T-helper 1 cell (primary cell): ENCODE results near the gene ZNF503.
A peak's percentile ranks its signal among the peaks of the same experiment; 100 is the strongest.

Experiments used
- DNase-seq, 5 donors: peaks; one replicate each; pipeline ENCODE4 v3.0.0-alpha.2; 2012 to 2020

ZNF503 gene

GRCh38 chr10:75406462-75407223 lies 5.1 kb upstream of the ZNF503 start:
- no peak for DNase-seq

GRCh38 chr10:75405598-75406461 lies 4.3 kb upstream of the ZNF503 start:
- no peak for DNase-seq

- DNase-seq = no peak
Observed at GRCh38 chr10:75404815-75405597, 3.4 kb upstream of the ZNF503 start.

GRCh38 chr10:75403939-75404814 lies 2.6 kb upstream of the ZNF503 start:
- no peak for DNase-seq

- DNase-seq = no peak
Observed at GRCh38 chr10:75403144-75403938, 1.8 kb upstream of the ZNF503 start.

- DNase-seq = no peak
Observed at GRCh38 chr10:75402486-75403143, 1.1 kb upstream of the ZNF503 start.

GRCh38 chr10:75400771-75401568 lies 594 bp downstream of the ZNF503 start:
- no peak for DNase-seq

GRCh38 chr10:75400163-75400770 lies 1.3 kb downstream of the ZNF503 start:
- no peak for DNase-seq

- peak in 3 of 5 donors; percentile 25 to 29 (median 25) for DNase-seq
Observed at GRCh38 chr10:75399461-75400162, 2.0 kb downstream of the ZNF503 start.

GRCh38 chr10:75398692-75399460 lies 2.7 kb downstream of the ZNF503 start:
- DNase-seq = no peak

- DNase-seq = no peak
Observed at GRCh38 chr10:75398200-75398691, 3.3 kb downstream of the ZNF503 start.

GRCh38 chr10:75397496-75398199 lies 3.9 kb downstream of the ZNF503 start:
- no peak for DNase-seq

GRCh38 chr10:75396631-75397495 lies 4.7 kb downstream of the ZNF503 start:
- DNase-seq = no peak

GRCh38 chr10:75395932-75396630 lies 5.5 kb downstream of the ZNF503 start:
- no peak for DNase-seq
